Right lobe of liver (tissue), 4 donors: ENCODE data around the gene VWA5B2.

Experiments
- CTCF ChIP-seq, 4 donors: fragments of 200-600 bp in 3 of 4; fragments of 450-650 bp in 1 of 4; IDR thresholded peaks; one replicate each; pipeline versions ENCODE4 v1.5.1 to v1.8.0; 2016 to 2022; ENCODE audit warnings: antibody characterized with exemption in 4 of 4, mild to moderate bottlenecking in 2 of 4
- POLR2A ChIP-seq: fragments of 450-650 bp; IDR thresholded peaks from one replicate; pipeline ENCODE4 v1.6.1; 2017; ENCODE audit warnings: antibody characterized with exemption, mild to moderate bottlenecking
- donor health status: DM: no; HTN: no; CAD: no.
- donor health status: DM: no; HTN: no; CAD: no.
- donor health status: DM: no; HTN: yes; CAD: no.

GRCh38 chr3:184240384-184241140, 11.2 kb downstream of the VWA5B2 start:
- no peak for TF ChIP-seq CTCF (IDR thresholded peaks at IDR 0.05)
- TF ChIP-seq POLR2A = no peak
